ENCODE results near the gene PPIF.

DNA sequence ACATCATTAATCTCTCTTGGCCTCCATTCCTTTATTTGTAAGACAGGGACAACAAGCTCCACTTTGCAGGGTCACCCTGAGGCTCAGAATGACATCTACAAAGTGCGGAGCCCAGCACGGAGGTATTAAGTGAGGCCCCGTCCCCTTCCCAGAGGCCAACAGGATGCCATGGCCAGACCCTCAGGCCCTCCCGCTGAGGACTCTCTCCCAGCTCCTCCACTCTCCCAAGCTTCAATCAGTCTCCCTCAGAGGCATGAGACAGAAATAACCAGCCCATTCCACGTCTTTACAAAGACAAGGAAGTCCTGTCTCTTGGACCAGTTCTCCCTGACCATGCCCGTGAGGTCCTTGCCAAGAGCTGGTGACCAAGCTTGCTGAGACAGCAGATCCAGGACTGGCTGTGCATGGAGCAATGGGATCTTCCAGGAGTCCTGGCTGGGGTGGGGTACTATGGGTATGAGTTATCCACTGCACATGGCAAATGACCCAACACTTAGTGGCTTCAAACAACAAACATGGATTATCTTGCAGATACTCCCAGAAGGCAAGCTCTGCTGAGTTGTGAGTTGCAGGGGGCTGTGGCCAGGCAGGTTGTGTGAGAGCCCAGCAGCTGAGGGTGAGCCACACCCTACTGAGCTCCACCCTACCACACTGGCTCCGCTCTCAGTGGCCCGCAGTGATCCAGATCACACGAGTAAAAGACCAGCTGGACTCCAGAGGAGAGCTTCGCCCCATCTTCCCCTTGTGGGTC is 4.3 kb upstream of the PPIF start:
- no peak for TF ChIP-seq EZH2 (IDR thresholded peaks at IDR 0.05; ENCODE audit: low read depth)
- TF ChIP-seq, protein P1, sequence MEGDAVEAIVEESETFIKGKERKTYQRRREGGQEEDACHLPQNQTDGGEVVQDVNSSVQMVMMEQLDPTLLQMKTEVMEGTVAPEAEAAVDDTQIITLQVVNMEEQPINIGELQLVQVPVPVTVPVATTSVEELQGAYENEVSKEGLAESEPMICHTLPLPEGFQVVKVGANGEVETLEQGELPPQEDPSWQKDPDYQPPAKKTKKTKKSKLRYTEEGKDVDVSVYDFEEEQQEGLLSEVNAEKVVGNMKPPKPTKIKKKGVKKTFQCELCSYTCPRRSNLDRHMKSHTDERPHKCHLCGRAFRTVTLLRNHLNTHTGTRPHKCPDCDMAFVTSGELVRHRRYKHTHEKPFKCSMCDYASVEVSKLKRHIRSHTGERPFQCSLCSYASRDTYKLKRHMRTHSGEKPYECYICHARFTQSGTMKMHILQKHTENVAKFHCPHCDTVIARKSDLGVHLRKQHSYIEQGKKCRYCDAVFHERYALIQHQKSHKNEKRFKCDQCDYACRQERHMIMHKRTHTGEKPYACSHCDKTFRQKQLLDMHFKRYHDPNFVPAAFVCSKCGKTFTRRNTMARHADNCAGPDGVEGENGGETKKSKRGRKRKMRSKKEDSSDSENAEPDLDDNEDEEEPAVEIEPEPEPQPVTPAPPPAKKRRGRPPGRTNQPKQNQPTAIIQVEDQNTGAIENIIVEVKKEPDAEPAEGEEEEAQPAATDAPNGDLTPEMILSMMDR (conservative IDR thresholded peaks at IDR 0.05) = no peak
